NCI-H2107 (cell line): ENCODE results near the gene VSIG10L.

Experiments
- DNase-seq: peaks from one replicate; lab custom pipeline; 2025; lab: John Stamatoyannopoulos, UW

VSIG10L gene

GRCh38 chr19:51341976-51342580 is at the start of gene VSIG10L:
Gene VSIG10L (minus strand): TSS chr19:51342139. CDS start chr19:51342124, 15 bp downstream.
- DNase-seq, result no peak

- DNase-seq, result no peak
These were observed 49.2 kb upstream of the VSIG10L start for GRCh38 chr19:51391073-51391611.

GRCh38 chr19:51389143-51389542 is 47.2 kb upstream of the VSIG10L start:
- DNase-seq, result no peak

- no peak for DNase-seq
These were observed 46.0 kb upstream of the VSIG10L start, which contains the start of gene LIM2 for GRCh38 chr19:51387924-51388389. Gene LIM2 (minus strand): TSS chr19:51387974. CDS start chr19:51387443, 531 bp downstream.

GRCh38 chr19:51386882-51387520 is 45.1 kb upstream of the VSIG10L start:
- no peak for DNase-seq

GRCh38 chr19:51382004-51382403 is 40.1 kb upstream of the VSIG10L start:
- DNase-seq, result no peak

- no peak for DNase-seq
These were observed 38.4 kb upstream of the VSIG10L start for GRCh38 chr19:51380379-51380778.

GRCh38 chr19:51377422-51377821 is 35.5 kb upstream of the VSIG10L start:
- no peak for DNase-seq

- DNase-seq, result no peak
These were observed 33.7 kb upstream of the VSIG10L start for GRCh38 chr19:51375504-51376221.

GRCh38 chr19:51372649-51373504 is 30.9 kb upstream of the VSIG10L start, which contains the start of gene NKG7:
Gene NKG7 (minus strand): TSS chr19:51372654. CDS start chr19:51372535, 119 bp downstream.
- DNase-seq, result no peak

GRCh38 chr19:51372021-51372648 is 30.2 kb upstream of the VSIG10L start:
- no peak for DNase-seq

- DNase-seq, result no peak
These were observed 29.3 kb upstream of the VSIG10L start for GRCh38 chr19:51371186-51371690.

GRCh38 chr19:51370230-51370629 is 28.3 kb upstream of the VSIG10L start:
- DNase-seq, result no peak

GRCh38 chr19:51368366-51369282 is 26.7 kb upstream of the VSIG10L start, which contains the start of gene CLDND2:
Gene CLDND2 (minus strand): TSS chr19:51369003. CDS start chr19:51368577, 426 bp downstream.
- no peak for DNase-seq

GRCh38 chr19:51367565-51368365 is 25.8 kb upstream of the VSIG10L start:
- peak; percentile 89 for DNase-seq

GRCh38 chr19:51367255-51367564 is 25.3 kb upstream of the VSIG10L start:
- DNase-seq, result no peak

- DNase-seq, result peak; percentile 90
These were observed 24.7 kb upstream of the VSIG10L start for GRCh38 chr19:51366389-51367254.

- no peak for DNase-seq
These were observed 24.0 kb upstream of the VSIG10L start, which contains the start of gene ETFB for GRCh38 chr19:51365965-51366388. Gene ETFB (minus strand): TSS chr19:51366388. CDS start chr19:51366326, 62 bp downstream.
